Neural cell (in vitro differentiated cells): ENCODE measurements around the gene LRRC8C. TPM values are rescaled to one million over a fixed set of nuclear protein-coding genes. Genes with fewer than 3 reads are reported as not detected.

Experiments used
- H2AFZ ChIP-seq: fragments of 200-600, 300-800 bp; sonication (generic), shearing (Covaris generic); 2 replicates; pipeline ENCODE4 v1.6.0; 2014; ENCODE audit warnings: low read depth, mild to moderate bottlenecking, antibody characterized with exemption, low read length, moderate library complexity
- H3F3A ChIP-seq: fragments of 200-600 bp; shearing (Covaris generic); 2 replicates; pipeline ENCODE4 v1.6.1; 2016; ENCODE audit warnings: mild to moderate bottlenecking, moderate library complexity, mixed read lengths, antibody characterized with exemption, low read length; ENCODE audit not compliant: insufficient read depth, poor library complexity, severe bottlenecking
- H3K27ac ChIP-seq: fragments of 200-600, 300-800 bp; sonication (generic), shearing (Covaris generic); 2 replicates; pipeline ENCODE4 v1.5.1; 2014; ENCODE audit warnings: mild to moderate bottlenecking, low read length, moderate library complexity
- H3K27me3 ChIP-seq: fragments of 300-800, 200-600 bp; sonication (generic), shearing (Covaris generic); 2 replicates; pipeline ENCODE4 v1.6.0; 2014; ENCODE audit warnings: mild to moderate bottlenecking, low read depth, low read length, moderate library complexity; ENCODE audit not compliant: insufficient read depth
- H3K36me3 ChIP-seq: fragments of 300-800, 200-600 bp; sonication (generic), shearing (Covaris generic); 2 replicates; pipeline ENCODE4 v1.5.1; 2014; ENCODE audit warnings: mild to moderate bottlenecking, antibody characterized with exemption, low read length, moderate library complexity; ENCODE audit not compliant: insufficient read depth
- H3K4me2 ChIP-seq: fragments of 300-800, 200-600 bp; sonication (generic), shearing (Covaris generic); 2 replicates; pipeline ENCODE4 v1.6.0; 2014; ENCODE audit warnings: mild to moderate bottlenecking, low read length
- H3K4me3 ChIP-seq: fragments of 300-800, 200-600 bp; sonication (generic), shearing (Covaris generic); 2 replicates; pipeline ENCODE4 v1.5.1; 2014; ENCODE audit warnings: mild to moderate bottlenecking, low read length, moderate library complexity
- H3K79me2 ChIP-seq: fragments of 200-600 bp; shearing (Covaris generic); replicated peaks from 2 replicates; pipeline ENCODE4 v1.6.0; 2014; ENCODE audit warnings: mild to moderate bottlenecking, low read length, moderate library complexity; ENCODE audit not compliant: insufficient read depth
- H3K9ac ChIP-seq: fragments of 300-800, 200-600 bp; sonication (generic), shearing (Covaris generic); 2 replicates; pipeline ENCODE4 v1.6.1; 2016; ENCODE audit warnings: mild to moderate bottlenecking, low read length, mixed read lengths
- H3K9me2 ChIP-seq: fragments of 200-600 bp; shearing (Covaris generic); 2 replicates; pipeline ENCODE4 v1.6.1; 2016; ENCODE audit warnings: mild to moderate bottlenecking, low read length, mixed read lengths; ENCODE audit not compliant: insufficient read depth
- H3K9me3 ChIP-seq: fragments of 200-600, 300-800 bp; sonication (generic), shearing (Covaris generic); 2 replicates; pipeline ENCODE4 v1.6.1; 2016; ENCODE audit warnings: mild to moderate bottlenecking, mixed run types, low read length, moderate library complexity, mixed read lengths
- H4K20me1 ChIP-seq: fragments of 200-600 bp; shearing (Covaris generic); 2 replicates; pipeline ENCODE4 v1.6.1; 2016; ENCODE audit warnings: mild to moderate bottlenecking, mixed run types; ENCODE audit not compliant: insufficient read depth
- EP300 ChIP-seq: fragments of 450-650 bp; conservative IDR thresholded peaks from 2 replicates; pipeline ENCODE4 v1.6.1; 2014; ENCODE audit warnings: antibody characterized with exemption, mild to moderate bottlenecking, moderate library complexity; ENCODE audit not compliant: poor library complexity, severe bottlenecking
- EZH2 ChIP-seq: fragments of 200-600, 300-800 bp; shearing (Covaris generic), sonication (generic); IDR thresholded peaks from 2 replicates; pipeline ENCODE4 v1.6.1; 2014; ENCODE audit warnings: antibody characterized with exemption, low read length, borderline replicate concordance, mild to moderate bottlenecking; ENCODE audit not compliant: insufficient read depth, poor library complexity, severe bottlenecking
- MXI1 ChIP-seq: fragments of 450-650 bp; conservative IDR thresholded peaks from 2 replicates; pipeline ENCODE4 v1.6.1; 2014; ENCODE audit warnings: antibody characterized with exemption, mild to moderate bottlenecking; ENCODE audit not compliant: poor library complexity, severe bottlenecking
- POLR2AphosphoS5 ChIP-seq: IDR thresholded peaks from 2 replicates; pipeline ENCODE4 v1.6.1; 2012
- RAD21 ChIP-seq: fragments of 450-650 bp; conservative IDR thresholded peaks from 2 replicates; pipeline ENCODE4 v1.6.1; 2014; ENCODE audit warnings: antibody characterized with exemption, mild to moderate bottlenecking, moderate library complexity
- SMC3 ChIP-seq: fragments of 450-650 bp; conservative IDR thresholded peaks from 2 replicates; pipeline ENCODE4 v1.6.1; 2014; ENCODE audit warnings: antibody characterized with exemption, mild to moderate bottlenecking, moderate library complexity; ENCODE audit not compliant: poor library complexity
- TAF1 ChIP-seq: IDR thresholded peaks from 2 replicates; pipeline ENCODE4 v1.6.1; 2012; ENCODE audit warnings: low read depth
- polyA plus RNA-seq: library from polyadenylated mRNA; depleted of rRNA; stranded (reverse); fragments of >200 nt; gene quantifications from 2 replicates; pipeline ENCODE4 v1.2.3, GENCODE V29; 2014
- TF ChIP-seq, protein P1 (sequence below): IDR thresholded peaks from 2 replicates; pipeline ENCODE4 v1.6.1; 2012; ENCODE audit warnings: borderline replicate concordance
- TF ChIP-seq, protein P2 (sequence below): fragments of 450-650 bp; IDR thresholded peaks from 2 replicates; pipeline ENCODE4 v1.5.1; 2014; ENCODE audit warnings: antibody characterized with exemption, mild to moderate bottlenecking, moderate library complexity; ENCODE audit not compliant: poor library complexity, severe bottlenecking

LRRC8C gene
- polyA plus RNA-seq, 1 donor from 2014 or later: 0.78 TPM

DNA sequence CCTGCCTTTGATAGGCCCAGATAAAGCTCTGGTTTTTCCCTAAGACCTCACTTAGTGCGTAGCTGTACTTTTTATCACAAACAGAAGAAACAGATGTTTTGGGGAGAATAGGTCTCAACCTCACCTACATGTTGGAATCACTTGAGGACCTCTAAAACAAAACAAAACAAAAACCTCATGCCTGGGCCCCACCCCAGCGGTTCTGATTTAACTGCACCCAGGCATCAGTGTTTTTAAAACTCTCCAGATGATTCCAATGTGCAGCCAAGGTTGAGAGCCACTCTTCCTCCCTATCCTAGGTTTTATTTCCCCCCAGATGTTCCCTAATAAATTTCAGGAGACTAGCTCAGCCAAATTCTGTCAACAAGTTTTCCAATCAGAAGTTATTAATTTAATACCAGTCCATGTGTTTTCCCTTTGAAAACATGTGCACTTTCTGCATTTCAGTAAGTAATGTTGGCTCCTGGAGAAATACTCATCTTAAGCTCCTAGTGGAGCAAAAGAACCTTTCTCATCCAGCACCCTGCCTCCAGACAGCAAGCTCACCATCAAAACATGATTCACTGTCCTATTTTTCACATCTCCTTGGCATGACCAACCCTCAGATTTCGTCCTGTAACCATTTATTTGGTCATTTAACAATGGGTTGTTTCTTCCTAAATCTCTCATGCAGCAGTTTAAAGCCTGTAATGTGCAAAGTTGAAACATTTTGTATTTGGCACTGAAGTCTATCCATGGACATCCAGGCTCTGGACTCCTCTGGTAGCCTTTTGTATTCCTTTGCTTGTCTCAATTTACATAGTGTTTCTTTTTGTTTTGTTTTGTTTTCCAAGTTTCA, 27.5 kb downstream of the LRRC8C start:
- Histone ChIP-seq H3K9ac (no peak overlapping the region), H3K27ac (no peak overlapping the region), H3K4me2 (no peak overlapping the region), H3K4me3 (no peak overlapping the region), H3K27me3 (no peaks in the 10 kb centered on the region), H3K9me2 (no peaks in the 10 kb centered on the region), H3F3A (no peaks in the 10 kb centered on the region), H2AFZ (no peak overlapping the region), H3K36me3 (no peaks in the 10 kb centered on the region), H4K20me1 (no peaks in the 10 kb centered on the region), H3K79me2 (no peaks in the 10 kb centered on the region), H3K9me3 (no peaks in the 10 kb centered on the region)
- TF ChIP-seq EP300 (no peak), SMC3 (no peak), MXI1 (no peak), EZH2 (no peak), RAD21 (no peak), POLR2AphosphoS5 (no peak), TAF1 (no peak)
- TF ChIP-seq, protein P1, sequence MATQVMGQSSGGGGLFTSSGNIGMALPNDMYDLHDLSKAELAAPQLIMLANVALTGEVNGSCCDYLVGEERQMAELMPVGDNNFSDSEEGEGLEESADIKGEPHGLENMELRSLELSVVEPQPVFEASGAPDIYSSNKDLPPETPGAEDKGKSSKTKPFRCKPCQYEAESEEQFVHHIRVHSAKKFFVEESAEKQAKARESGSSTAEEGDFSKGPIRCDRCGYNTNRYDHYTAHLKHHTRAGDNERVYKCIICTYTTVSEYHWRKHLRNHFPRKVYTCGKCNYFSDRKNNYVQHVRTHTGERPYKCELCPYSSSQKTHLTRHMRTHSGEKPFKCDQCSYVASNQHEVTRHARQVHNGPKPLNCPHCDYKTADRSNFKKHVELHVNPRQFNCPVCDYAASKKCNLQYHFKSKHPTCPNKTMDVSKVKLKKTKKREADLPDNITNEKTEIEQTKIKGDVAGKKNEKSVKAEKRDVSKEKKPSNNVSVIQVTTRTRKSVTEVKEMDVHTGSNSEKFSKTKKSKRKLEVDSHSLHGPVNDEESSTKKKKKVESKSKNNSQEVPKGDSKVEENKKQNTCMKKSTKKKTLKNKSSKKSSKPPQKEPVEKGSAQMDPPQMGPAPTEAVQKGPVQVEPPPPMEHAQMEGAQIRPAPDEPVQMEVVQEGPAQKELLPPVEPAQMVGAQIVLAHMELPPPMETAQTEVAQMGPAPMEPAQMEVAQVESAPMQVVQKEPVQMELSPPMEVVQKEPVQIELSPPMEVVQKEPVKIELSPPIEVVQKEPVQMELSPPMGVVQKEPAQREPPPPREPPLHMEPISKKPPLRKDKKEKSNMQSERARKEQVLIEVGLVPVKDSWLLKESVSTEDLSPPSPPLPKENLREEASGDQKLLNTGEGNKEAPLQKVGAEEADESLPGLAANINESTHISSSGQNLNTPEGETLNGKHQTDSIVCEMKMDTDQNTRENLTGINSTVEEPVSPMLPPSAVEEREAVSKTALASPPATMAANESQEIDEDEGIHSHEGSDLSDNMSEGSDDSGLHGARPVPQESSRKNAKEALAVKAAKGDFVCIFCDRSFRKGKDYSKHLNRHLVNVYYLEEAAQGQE: no peak
- TF ChIP-seq, protein P2, sequence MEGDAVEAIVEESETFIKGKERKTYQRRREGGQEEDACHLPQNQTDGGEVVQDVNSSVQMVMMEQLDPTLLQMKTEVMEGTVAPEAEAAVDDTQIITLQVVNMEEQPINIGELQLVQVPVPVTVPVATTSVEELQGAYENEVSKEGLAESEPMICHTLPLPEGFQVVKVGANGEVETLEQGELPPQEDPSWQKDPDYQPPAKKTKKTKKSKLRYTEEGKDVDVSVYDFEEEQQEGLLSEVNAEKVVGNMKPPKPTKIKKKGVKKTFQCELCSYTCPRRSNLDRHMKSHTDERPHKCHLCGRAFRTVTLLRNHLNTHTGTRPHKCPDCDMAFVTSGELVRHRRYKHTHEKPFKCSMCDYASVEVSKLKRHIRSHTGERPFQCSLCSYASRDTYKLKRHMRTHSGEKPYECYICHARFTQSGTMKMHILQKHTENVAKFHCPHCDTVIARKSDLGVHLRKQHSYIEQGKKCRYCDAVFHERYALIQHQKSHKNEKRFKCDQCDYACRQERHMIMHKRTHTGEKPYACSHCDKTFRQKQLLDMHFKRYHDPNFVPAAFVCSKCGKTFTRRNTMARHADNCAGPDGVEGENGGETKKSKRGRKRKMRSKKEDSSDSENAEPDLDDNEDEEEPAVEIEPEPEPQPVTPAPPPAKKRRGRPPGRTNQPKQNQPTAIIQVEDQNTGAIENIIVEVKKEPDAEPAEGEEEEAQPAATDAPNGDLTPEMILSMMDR: no peak

DNA sequence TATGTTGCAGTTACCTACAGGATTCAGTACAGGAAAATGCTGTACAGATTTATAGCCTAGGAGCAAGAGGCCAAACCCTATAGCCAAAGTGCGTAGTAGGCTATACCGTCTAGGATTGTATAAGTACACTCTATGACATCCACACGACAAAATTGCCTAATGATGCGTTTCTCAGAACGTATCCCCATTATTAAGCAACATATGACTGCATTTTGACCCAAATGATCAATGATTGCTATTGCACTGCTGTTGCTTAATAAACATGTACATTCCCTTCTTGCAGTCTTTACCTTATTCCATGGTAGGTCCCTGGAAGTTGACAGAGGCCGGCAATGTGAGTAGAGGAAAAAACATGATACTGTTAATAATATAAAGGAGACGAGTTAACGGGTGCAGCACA, 33.0 kb downstream of the LRRC8C start:
- H3K27me3 ChIP-seq: no peaks in the 10 kb centered on the region
- no peak overlapping the region for H3K4me3 ChIP-seq
- no peaks in the 10 kb centered on the region for H3F3A ChIP-seq
- H3K9me2 ChIP-seq: no peaks in the 10 kb centered on the region
- no peaks in the 10 kb centered on the region for H4K20me1 ChIP-seq
- no peak overlapping the region for H3K27ac ChIP-seq
- no peaks in the 10 kb centered on the region for H3K79me2 ChIP-seq
- no peaks in the 10 kb centered on the region for H3K36me3 ChIP-seq
- H3K9ac ChIP-seq: no peak overlapping the region
- H3K4me2 ChIP-seq: no peak overlapping the region
- no peak overlapping the region for H2AFZ ChIP-seq
- TF ChIP-seq MXI1: no peak
- no peak for TF ChIP-seq TAF1
- no peak for TF ChIP-seq EZH2
- TF ChIP-seq EP300: no peak
- TF ChIP-seq, protein P1: no peak
- no peak for TF ChIP-seq RAD21
- no peak for TF ChIP-seq SMC3
- TF ChIP-seq POLR2AphosphoS5: no peak
- TF ChIP-seq, protein P2: no peak
- no peaks in the 10 kb centered on the region for H3K9me3 ChIP-seq
